Common myeloid progenitor, CD34-positive (primary cell): Measurements from ENCODE around the gene C1QTNF12.
A peak's percentile ranks its signal among the peaks of the same experiment; 100 is the strongest.

Experiments used
- CTCF ChIA-PET: fragments of 350-600 bp; sonication (Branson Sonifier 250); formaldehyde crosslinking; loops from one replicate; lab custom pipeline; 2021; ENCODE audit warnings: antibody characterized with exemption; lab: Charles Lee
- POLR2A ChIA-PET: fragments of 350-600 bp; sonication (Branson Sonifier 250); formaldehyde crosslinking; loops from one replicate; lab custom pipeline; 2021; ENCODE audit warnings: antibody characterized with exemption; lab: Charles Lee
- DNase-seq, 3 donors: peaks; one replicate each; pipeline versions ENCODE4 v3.0.0 to v3.0.0-alpha.2; 2013
- H3K27ac ChIP-seq, 2 experiments: 1 replicate in 1 of 2; 2 replicates in 1 of 2; pipeline ENCODE4 v1.7.0; 2013; ENCODE audit warnings: inconsistent platforms in 2 of 2, low read length in 2 of 2, mild to moderate bottlenecking in 2 of 2, low read depth in 1 of 2, moderate library complexity in 1 of 2; ENCODE audit not compliant: severe bottlenecking in 2 of 2, insufficient read depth in 1 of 2, poor library complexity in 1 of 2
- H3K27me3 ChIP-seq, 5 experiments: replicated peaks in 2 of 5; 1 replicate in 3 of 5; 2 replicates in 2 of 5; pipeline versions ENCODE4 v1.6.1 to v1.7.0; 2013; ENCODE audit warnings: low read length in 4 of 5, mild to moderate bottlenecking in 2 of 5, moderate library complexity in 2 of 5, inconsistent platforms in 1 of 5; ENCODE audit not compliant: insufficient read depth in 5 of 5, control insufficient read depth in 4 of 5
- H3K36me3 ChIP-seq, 4 experiments: 1 replicate in 2 of 4; 2 replicates in 2 of 4; pipeline versions ENCODE4 v1.6.1 to v1.7.0; 2013; ENCODE audit warnings: low read length in 3 of 4, control low read depth in 1 of 4, mild to moderate bottlenecking in 1 of 4; ENCODE audit not compliant: control insufficient read depth in 4 of 4, insufficient read depth in 4 of 4
- H3K4me1 ChIP-seq, 4 experiments: 1 replicate in 3 of 4; 2 replicates in 1 of 4; pipeline versions ENCODE4 v1.6.1 to v1.7.1; 2013; ENCODE audit warnings: low read length in 3 of 4, mild to moderate bottlenecking in 3 of 4, control low read depth in 1 of 4, inconsistent platforms in 1 of 4, moderate library complexity in 1 of 4; ENCODE audit not compliant: control insufficient read depth in 4 of 4, insufficient read depth in 4 of 4; ENCODE audit errors: control extremely low read depth in 1 of 4
- H3K4me3 ChIP-seq, 7 experiments: 1 replicate in 4 of 7; 2 replicates in 3 of 7; pipeline versions ENCODE4 v1.5.1 to v1.7.0; 2013; ENCODE audit warnings: mild to moderate bottlenecking in 7 of 7, low read length in 6 of 7, moderate library complexity in 6 of 7, inconsistent platforms in 2 of 7, low read depth in 2 of 7, control low read depth in 1 of 7; ENCODE audit not compliant: insufficient read depth in 4 of 7, control insufficient read depth in 1 of 7; ENCODE audit errors: extremely low read depth in 1 of 7
- H3K9me3 ChIP-seq, 5 experiments: 1 replicate in 4 of 5; 2 replicates in 1 of 5; pipeline versions ENCODE4 v1.6.1 to v1.7.1; 2013; ENCODE audit warnings: low read length in 4 of 5, mild to moderate bottlenecking in 2 of 5, inconsistent platforms in 1 of 5, low read depth in 1 of 5, moderate library complexity in 1 of 5; ENCODE audit not compliant: control insufficient read depth in 4 of 5, insufficient read depth in 2 of 5; ENCODE audit errors: control extremely low read depth in 1 of 5
- WGBS: methylation state at CpG from one replicate; pipeline ENCODE4 v1.1.5; 2013; ENCODE audit not compliant: insufficient coverage; 5-methylcytosine and 5-hydroxymethylcytosine counted together

The C1QTNF12 gene

GRCh38 chr1:1202831-1203560, 43.5 kb downstream of the C1QTNF12 start:
- H3K9me3 ChIP-seq = no peaks in the 10 kb centered on the region
- no peak overlapping the region for H3K4me3 ChIP-seq
- CTCF ChIA-PET = no interaction called here
- H3K27me3 ChIP-seq = peaks cover 0 to 21% (median 3%) of the 10 kb centered on the region in 5 experiments
- DNase-seq = no peak
- H3K36me3 ChIP-seq = peaks cover 0 to 7% (median 0%) of the 10 kb centered on the region in 4 experiments
- 87% methylated on average over 18 of the region's 27 CpGs for WGBS
- peaks cover 0 to 78% (median 53%) of the 10 kb centered on the region in 4 experiments for H3K4me1 ChIP-seq
- no peak overlapping the region for H3K27ac ChIP-seq
- POLR2A ChIA-PET = no interaction called here

- peaks cover 0 to 2% (median 0%) of the 10 kb centered on the region in 5 experiments for H3K9me3 ChIP-seq
- peaks cover 0 to 7% (median 0%) of the 10 kb centered on the region in 4 experiments for H3K36me3 ChIP-seq
- POLR2A ChIA-PET = interaction anchor here (1.1 kb wide), 1 partner anchor 39 kb away, joined by 3 read pairs; no protein-coding TSS in a partner anchor
- H3K27me3 ChIP-seq = peaks cover 0 to 8% (median 0%) of the 10 kb centered on the region in 5 experiments
- peak overlapping the region in 1 of 2 experiments; percentile 25 for H3K27ac ChIP-seq
- H3K4me1 ChIP-seq = peaks cover 0 to 61% (median 36%) of the 10 kb centered on the region in 4 experiments
- DNase-seq = peak; percentile 68 to 81 (median 73)
- CTCF ChIA-PET = interaction anchor here (1.0 to 2.0 kb wide), 3 partner anchors 12 to 79 kb away, joined by 4 to 12 read pairs (median 6); partner anchors contain the start of gene TNFRSF4
- 0% methylated on average over 40 of the region's 109 CpGs for WGBS
- peak overlapping the region; percentile 19 to 55 (median 51) for H3K4me3 ChIP-seq
Observed at GRCh38 chr1:1200876-1201810, 45.4 kb downstream of the C1QTNF12 start.

- peaks cover 0 to 4% (median 0%) of the 10 kb centered on the region in 5 experiments for H3K9me3 ChIP-seq
- peaks cover 0 to 52% (median 26%) of the 10 kb centered on the region in 4 experiments for H3K4me1 ChIP-seq
- peaks cover 0 to 7% (median 0%) of the 10 kb centered on the region in 4 experiments for H3K36me3 ChIP-seq
- ChIA-PET POLR2A (interaction anchor here (1.1 kb wide), 1 partner anchor 40 kb away, joined by 3 read pairs; no protein-coding TSS in a partner anchor), CTCF (interaction anchor here (1.0 to 2.0 kb wide), 3 partner anchors 13 to 78 kb away, joined by 4 to 12 read pairs (median 6); partner anchors contain the start of gene TNFRSF4)
- WGBS = 65% methylated on average over 16 of the region's 31 CpGs
- H3K4me3 ChIP-seq = peak overlapping the region in 5 of 7 experiments; percentile 7 to 55 (median 51)
- DNase-seq = no peak
- H3K27ac ChIP-seq = peak overlapping the region in 1 of 2 experiments; percentile 25
- H3K27me3 ChIP-seq = peaks cover 0 to 1% (median 0%) of the 10 kb centered on the region in 5 experiments
Observed at GRCh38 chr1:1199961-1200875, 46.3 kb downstream of the C1QTNF12 start.

- ChIA-PET CTCF (interaction anchor here (1.8 to 2.0 kb wide), 2 partner anchors 13 to 77 kb away, joined by 6 to 12 read pairs; no protein-coding TSS in a partner anchor), POLR2A (no interaction called here)
- H3K36me3 ChIP-seq = peaks cover 0 to 7% (median 0%) of the 10 kb centered on the region in 4 experiments
- peaks cover 0 to 44% (median 22%) of the 10 kb centered on the region in 4 experiments for H3K4me1 ChIP-seq
- 95% methylated on average over 21 of the region's 22 CpGs for WGBS
- DNase-seq = no peak
- H3K4me3 ChIP-seq = no peak overlapping the region
- no peak overlapping the region for H3K27ac ChIP-seq
- H3K27me3 ChIP-seq = no peaks in the 10 kb centered on the region
- peaks cover 0 to 11% (median 0%) of the 10 kb centered on the region in 5 experiments for H3K9me3 ChIP-seq
Observed at GRCh38 chr1:1199141-1199960, 47.2 kb downstream of the C1QTNF12 start.

GRCh38 chr1:1198423-1199140, 47.9 kb downstream of the C1QTNF12 start:
- Histone ChIP-seq H3K27ac (no peak overlapping the region), H3K27me3 (no peaks in the 10 kb centered on the region), H3K36me3 (peaks cover 0 to under 1% (median 0%) of the 10 kb centered on the region in 4 experiments), H3K4me1 (peaks cover 0 to 37% (median 22%) of the 10 kb centered on the region in 4 experiments), H3K4me3 (no peak overlapping the region), H3K9me3 (peaks cover 0 to 13% (median 0%) of the 10 kb centered on the region in 5 experiments)
- POLR2A ChIA-PET = interaction anchor here (0.7 kb wide), 1 partner anchor 107 kb away, joined by 3 read pairs; no protein-coding TSS in a partner anchor
- 97% methylated on average over 14 of the region's 23 CpGs for WGBS
- CTCF ChIA-PET = interaction anchor here (0.6 kb wide), 1 partner anchor 27 kb away, joined by 3 read pairs; no protein-coding TSS in a partner anchor
- DNase-seq = no peak
